Umbilical cord (tissue), 2 donors: Measurements from ENCODE around the gene MAPK10. TPM values are rescaled to one million over a fixed set of nuclear protein-coding genes. Genes with fewer than 3 reads are reported as not detected.
"Not testable (repeated sequence)": the region's sequence is repeated elsewhere in the genome, so short reads cannot be mapped to it uniquely, and the experiment has no call there.

Experiments
- DNase-seq: peaks from one replicate; pipeline ENCODE4 v3.0.0-alpha.2; 2015; ENCODE audit warnings: low spot score
- total RNA-seq: library from RNA; depleted of rRNA; stranded (reverse); fragments of >200 nt; gene quantifications from one replicate; pipeline ENCODE4 v1.2.3, GENCODE V29; 2014; ENCODE audit warnings: low replicate concordance; ENCODE audit not compliant: insufficient read depth

Gene MAPK10
- total RNA-seq, 1 donor from 2014 or later: 135 TPM

DNA sequence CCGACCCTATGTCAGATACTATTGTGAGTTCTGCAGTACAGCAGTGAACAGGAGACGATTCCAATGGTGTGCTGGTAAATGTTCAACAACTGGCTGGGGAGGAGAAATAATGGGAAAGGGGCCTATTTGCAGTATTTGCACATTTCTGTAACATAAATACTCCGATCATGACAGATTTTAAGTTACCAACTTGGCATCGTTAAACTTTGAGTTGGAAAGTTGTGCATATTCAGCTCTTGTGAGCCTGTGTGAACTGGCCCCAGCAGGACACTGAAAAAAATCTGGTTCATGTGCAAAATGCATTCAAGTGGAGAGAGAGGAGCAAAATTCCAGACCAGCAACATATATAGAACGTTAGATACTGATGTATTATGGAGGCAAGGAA is 175.0 kb downstream of the MAPK10 start:
- peak; percentile 12 for DNase-seq

DNA sequence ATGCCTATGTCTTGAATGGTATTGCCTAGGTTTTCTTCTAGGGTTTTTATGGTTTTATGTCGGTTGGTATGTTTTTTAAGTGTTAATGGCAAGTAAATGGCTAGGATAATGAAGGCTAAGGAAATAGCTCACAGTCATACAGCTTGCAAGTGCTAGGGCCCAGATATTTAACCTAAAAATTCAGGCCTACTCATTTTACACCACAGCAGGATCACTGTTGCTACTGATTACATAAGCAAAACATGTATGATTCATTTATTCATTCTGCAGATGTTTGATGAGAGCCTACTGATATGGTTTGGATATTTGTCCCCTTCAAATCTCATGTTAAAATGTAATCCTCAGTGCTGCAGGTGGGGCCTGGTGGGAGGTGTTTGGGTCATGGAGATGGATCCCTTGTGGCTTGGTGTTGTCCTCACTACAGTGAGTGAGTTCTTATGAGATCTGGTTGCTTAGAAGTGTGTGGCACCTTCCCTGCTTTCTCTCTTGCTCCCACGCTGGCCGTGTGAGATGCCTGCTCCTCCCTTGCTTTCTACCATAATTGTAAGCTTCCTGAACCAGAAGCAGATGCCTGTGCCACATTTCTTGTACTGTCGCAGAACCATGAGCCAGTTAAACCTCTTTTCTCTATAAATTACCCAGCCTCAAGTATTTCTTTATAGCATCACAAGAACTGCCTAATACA is 175.5 kb downstream of the MAPK10 start:
- no peak for DNase-seq

DNA sequence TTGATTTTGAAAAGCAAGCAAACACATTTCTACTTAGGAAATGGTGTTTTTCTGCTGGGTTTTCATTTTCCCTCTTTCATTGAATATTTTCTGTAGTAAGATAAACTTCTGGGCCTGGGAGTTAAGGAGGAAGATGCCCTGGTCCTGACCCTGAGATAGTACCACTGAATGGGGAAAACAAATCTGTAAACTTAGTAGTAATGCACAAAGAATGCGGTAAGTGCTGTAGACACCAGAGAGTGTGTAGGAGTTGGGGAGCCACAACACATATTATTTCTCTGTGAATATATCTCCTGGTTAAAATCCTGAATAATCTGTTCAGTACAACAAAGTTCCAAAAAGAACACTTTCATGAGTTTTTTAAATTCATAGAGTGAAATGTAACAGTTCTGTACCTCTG is 178.3 kb downstream of the MAPK10 start:
- DNase-seq: no peak

DNA sequence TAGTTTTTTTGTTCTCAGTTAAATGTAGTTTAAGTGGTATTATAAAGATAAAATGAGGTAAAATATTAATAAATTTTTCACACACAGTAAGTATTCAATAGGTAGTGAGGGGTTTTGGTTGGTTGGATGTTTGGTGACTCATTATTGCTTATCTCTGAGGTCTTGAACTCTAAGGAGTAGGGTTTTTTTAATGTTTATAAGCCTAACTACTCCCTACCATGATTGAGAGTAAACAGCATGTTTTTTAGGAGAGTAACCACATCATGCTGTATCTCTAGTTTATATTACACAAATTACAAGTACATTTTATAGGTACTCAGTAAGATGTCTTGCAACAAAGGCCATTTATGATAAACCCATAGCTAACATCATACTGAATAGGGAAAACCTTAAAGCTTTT is 181.6 kb downstream of the MAPK10 start:
- no peak for DNase-seq

DNA sequence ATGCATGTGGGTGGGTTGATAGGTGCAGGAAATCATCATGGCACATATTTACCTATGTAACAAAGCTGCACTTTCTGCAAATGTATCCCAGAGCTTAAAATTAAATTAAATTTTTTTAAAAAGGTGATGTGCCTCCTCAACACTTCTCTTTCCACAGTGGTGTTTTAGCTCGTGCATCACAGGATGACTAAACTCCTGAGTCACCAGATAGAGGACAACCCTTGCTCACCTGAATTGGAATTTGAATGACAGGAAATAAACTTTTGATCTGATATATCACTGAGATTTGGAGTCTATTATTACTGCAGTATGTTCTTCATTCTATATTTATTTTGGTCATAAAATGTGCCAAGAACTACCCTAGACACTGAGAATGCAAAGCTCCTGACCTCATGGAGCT is 185.3 kb downstream of the MAPK10 start:
- no peak for DNase-seq

- DNase-seq: not testable (repeated sequence)
Observed at GRCh38 chr4:86168335-86168734, 191.5 kb downstream of the MAPK10 start.

DNA sequence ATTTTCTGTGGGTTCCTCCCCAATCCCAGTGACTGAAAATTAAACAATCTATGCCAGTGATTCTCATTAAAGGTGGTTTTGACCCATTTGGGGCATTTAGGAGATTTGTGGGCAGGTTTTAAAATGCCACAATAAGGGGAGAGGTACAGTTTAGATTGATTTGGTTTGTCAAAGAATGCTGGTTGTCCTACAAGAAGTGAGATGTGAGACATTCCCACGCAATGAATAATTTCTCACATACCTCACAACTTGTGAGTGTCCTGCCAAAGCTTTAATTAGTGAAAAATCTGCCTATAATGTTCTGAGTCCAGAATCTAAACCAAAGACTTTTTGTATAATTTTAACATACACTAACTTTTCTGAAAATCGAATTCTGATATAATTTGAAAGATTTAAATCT is 199.4 kb downstream of the MAPK10 start:
- no peak for DNase-seq

DNA sequence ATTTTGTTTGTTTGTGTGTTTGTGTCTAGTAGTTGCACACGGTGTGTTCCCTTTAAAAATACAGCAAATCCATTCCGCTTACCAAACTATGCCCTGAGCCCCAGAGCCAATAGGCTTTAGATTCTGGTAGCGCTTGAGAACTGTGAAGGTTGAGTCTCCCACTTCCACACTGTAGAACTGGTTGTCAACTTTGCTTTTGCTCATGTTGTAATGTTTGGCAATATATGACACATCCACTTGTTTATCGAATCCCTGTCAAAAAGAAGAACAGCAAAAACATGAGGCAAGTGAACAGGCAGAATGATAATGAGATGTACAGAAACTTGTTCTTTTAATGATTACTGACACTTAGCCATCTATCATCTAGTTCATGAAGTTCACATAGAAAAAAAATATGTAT is 200.6 kb downstream of the MAPK10 start:
- DNase-seq: no peak

DNA sequence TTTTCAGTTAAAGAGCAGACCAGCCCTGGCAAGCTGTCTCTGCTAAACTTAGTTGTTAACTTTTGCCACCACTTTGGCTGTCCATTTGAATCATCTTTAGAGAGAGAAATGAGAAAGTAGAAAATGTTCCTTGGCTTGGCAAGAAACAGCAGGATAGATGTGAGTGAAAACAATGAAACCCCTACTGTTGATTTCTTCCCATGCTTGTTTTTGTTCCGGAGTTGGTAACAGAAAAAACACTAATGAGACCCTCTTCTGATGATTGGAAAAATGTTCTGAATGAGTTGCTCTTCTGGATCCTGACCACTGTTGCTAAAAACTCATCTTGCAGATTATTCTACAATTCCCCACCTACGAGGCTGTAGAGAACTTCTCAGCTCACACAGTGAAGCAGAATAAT is 203.3 kb downstream of the MAPK10 start:
- DNase-seq: no peak

DNA sequence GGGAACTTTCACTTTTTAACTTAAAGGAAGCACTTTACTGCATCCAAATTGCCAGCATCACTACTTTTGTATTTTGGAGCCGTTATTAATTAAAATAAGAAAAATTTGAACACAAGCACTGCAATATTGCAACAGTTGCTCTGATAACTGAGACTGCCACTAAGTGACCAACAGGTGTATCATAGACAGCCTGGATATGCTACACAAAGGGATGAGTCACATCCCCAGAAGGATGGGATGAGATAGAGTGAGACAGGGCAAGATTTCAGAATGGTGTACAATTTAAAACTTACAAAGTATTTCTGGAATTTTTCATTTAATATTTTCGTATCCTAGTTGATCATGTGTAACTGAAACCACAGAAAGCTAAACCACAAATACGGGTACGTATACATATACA is 204.1 kb downstream of the MAPK10 start:
- DNase-seq: no peak

DNA sequence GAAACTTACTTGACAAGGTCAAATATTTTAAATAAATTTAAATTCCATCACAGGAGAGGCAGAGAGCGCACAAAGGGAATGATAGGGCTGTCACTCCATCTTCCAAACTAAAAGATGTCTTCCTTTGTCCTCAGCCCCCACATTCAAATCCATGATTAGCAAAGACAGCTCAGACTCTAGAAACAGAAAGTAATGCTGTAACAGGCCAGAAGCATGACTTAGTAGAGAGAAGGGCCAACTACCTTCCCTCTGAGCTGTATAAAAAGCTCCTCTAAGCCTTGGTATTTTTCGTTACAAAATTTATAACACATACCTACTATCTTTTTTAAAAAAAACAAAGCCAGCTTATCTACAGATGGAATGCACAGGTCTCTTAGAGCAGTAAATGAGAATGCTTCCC is 207.4 kb downstream of the MAPK10 start:
- no peak for DNase-seq

DNA sequence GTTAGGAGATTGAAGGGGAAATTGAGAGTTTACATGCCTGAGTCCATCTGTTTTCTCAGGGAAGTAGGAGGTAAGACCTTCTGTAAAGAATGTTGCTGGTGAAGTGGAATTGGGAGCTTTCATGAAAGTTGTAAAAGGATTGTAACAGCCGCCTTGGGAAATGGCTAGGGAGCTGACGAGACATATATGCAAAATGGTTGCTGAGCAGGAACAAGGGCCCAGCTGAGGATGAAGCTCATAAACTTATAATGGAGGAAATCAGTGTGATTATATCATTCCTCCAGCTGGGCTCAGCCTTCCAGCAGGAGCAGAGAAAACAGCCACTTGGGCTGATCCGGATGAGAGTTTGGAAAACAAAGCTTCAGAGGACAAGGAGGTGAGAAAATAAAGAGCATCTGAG is 208.7 kb downstream of the MAPK10 start:
- no peak for DNase-seq

GRCh38 chr4:86141161-86141560 is 218.7 kb downstream of the MAPK10 start:
- DNase-seq: no peak

- DNase-seq: no peak
Observed at GRCh38 chr4:86132468-86132867, 227.4 kb downstream of the MAPK10 start.

DNA sequence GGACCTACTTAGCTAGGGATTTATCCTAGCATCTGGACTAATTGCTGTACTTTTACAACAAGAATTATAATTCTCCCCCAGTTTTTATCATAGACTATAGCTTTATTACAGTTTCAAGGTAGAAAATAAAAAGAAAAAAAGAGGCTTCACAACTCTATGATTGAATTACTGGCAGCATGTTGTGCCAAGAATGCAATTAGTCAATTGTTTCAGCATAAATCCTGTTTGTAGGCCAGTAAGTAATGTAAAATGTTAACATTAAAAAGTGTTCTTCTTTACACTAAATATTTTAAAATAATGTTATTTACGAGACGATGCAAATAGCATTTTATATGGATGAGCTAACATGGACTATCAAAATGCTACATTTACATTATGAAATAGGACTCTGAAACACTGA is 228.4 kb downstream of the MAPK10 start:
- no peak for DNase-seq

- peak; percentile 61 for DNase-seq
Observed at GRCh38 chr4:86130160-86130933, 229.5 kb downstream of the MAPK10 start.

- no peak for DNase-seq
Observed at GRCh38 chr4:86129546-86129945, 230.3 kb downstream of the MAPK10 start.

DNA sequence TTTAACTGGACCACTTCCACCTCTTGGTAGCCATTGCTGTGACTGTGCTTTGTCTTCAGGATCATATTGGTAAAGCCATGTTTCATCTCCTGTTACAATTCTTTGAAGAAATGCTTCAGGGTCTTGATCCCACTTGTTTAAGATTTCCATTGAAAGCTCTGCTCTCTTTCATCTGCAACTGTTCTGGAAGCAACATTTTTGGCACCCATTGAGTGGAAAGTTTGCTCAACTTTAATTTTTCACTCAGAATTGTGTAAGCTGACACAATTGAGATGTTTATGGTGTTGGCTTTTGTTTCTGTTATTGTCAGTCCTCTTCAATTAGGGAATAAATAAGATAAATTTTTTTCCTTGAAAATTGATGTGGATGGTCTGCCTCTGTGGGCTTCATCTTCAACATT is 237.4 kb downstream of the MAPK10 start:
- DNase-seq: no peak

- no peak for DNase-seq
Observed at GRCh38 chr4:86118711-86119110, 241.1 kb downstream of the MAPK10 start.

GRCh38 chr4:86117705-86118302 is 242.0 kb downstream of the MAPK10 start:
- DNase-seq: peak; percentile 70

DNA sequence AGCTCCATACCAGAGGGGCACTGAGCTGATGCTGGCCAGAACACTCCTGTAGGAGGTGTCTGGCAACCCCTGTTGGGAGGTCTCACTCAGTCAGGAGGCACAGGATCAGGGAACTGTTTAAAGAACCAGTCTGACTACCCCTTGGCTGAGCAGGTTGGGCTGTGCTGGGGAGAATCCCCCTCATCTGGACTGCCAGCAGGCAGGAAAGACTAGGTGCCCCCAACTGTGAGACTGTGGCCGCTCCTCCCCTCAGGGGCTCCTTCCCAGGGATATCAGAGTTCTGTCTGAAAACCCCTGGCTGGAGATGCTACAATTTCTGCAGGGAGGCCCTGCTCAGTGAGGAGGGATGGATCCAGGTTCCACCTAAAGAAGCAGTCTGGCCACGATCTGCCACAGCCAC is 245.3 kb downstream of the MAPK10 start:
- DNase-seq: no peak

DNA sequence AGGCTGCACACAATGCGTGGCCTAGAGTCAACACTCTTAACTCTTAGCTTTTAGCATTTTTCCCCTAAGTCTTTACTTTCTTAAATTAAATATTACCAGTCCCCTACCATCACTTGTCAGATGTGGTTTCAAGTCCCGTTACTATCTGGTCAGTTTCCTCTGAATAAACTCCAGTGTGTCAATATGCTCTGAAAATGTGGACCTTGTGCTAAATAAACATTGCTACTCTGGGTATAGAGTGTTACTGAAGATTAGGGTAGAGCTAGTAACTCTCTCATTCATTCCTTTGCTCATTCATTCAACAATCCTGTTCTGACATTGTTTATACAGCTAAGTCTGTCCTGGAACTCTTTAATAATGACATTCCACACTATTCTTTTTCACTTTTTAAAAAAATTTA is 251.0 kb downstream of the MAPK10 start:
- no peak for DNase-seq

- DNase-seq: peak; percentile 48
Observed at GRCh38 chr4:86108137-86108536, 251.7 kb downstream of the MAPK10 start.
